Endothelial cell of umbilical vein (primary cell): ENCODE data around the gene SCAMP2. TPM values are rescaled to one million over a fixed set of nuclear protein-coding genes. Genes with fewer than 3 reads are reported as not detected.

ENCODE experiments used
- BruUV-seq: library from RNA; stranded (reverse); fragments of 400-500 nt; replicated peaks from 2 replicates; lab custom pipeline; 2021; lab: Mats Ljungman, UMichigan
- CTCF ChIA-PET: fragments of 300-600, 350-600 bp; sonication (Branson Sonifier 250); formaldehyde crosslinking; loops from one replicate; lab custom pipeline; 2021; ENCODE audit warnings: antibody characterized with exemption, inconsistent platforms; lab: Charles Lee
- POLR2A ChIA-PET: fragments of 300-600, 350-600 bp; sonication (Branson Sonifier 250); formaldehyde crosslinking; loops from one replicate; lab custom pipeline; 2021; ENCODE audit warnings: antibody characterized with exemption, inconsistent platforms; lab: Charles Lee
- DNase-seq: peaks from one replicate; pipeline ENCODE4 v3.0.0-alpha.2; 2011; ENCODE audit warnings: low read depth, low spot score
- FAIRE-seq: peaks from 2 replicates; lab custom pipeline; 2011; peaks lifted over from hg19 to GRCh38; lab: Jason Lieb, UNC
- H2AFZ ChIP-seq: 2 replicates; pipeline ENCODE4 v1.6.0; 2012; ENCODE audit warnings: low read depth, low read length, control low read depth, inconsistent platforms
- H3K27ac ChIP-seq: 2 replicates; pipeline ENCODE4 v1.5.1; 2011; ENCODE audit warnings: low read depth, mild to moderate bottlenecking, control low read depth, low read length, moderate library complexity; ENCODE audit not compliant: insufficient read depth
- H3K27me3 ChIP-seq, 2 experiments: 2 replicates each; pipeline versions ENCODE4 v1.6.0 to v1.6.1; 2011; ENCODE audit warnings: low read length in 2 of 2, mixed read lengths in 1 of 2; ENCODE audit not compliant: control insufficient read depth in 2 of 2, insufficient read depth in 2 of 2
- H3K36me3 ChIP-seq, 2 experiments: 2 replicates in 1 of 2; 3 replicates in 1 of 2; pipeline ENCODE4 v1.5.1; 2011; ENCODE audit warnings: low read length in 2 of 2, mild to moderate bottlenecking in 1 of 2, moderate library complexity in 1 of 2; ENCODE audit not compliant: control insufficient read depth in 2 of 2, insufficient read depth in 2 of 2; ENCODE audit errors: extremely low read depth in 1 of 2
- H3K4me1 ChIP-seq: 3 replicates; pipeline ENCODE4 v1.5.1; 2011; ENCODE audit warnings: mild to moderate bottlenecking, low read length; ENCODE audit not compliant: control insufficient read depth, insufficient read depth; ENCODE audit errors: extremely low read depth
- H3K4me2 ChIP-seq: 2 replicates; pipeline ENCODE4 v1.6.1; 2011; ENCODE audit warnings: low read length, control low read depth, mixed read lengths; ENCODE audit not compliant: insufficient read depth
- H3K4me3 ChIP-seq, 3 experiments: fragments of 200-600 bp in 1 of 3; sonication (generic), shearing (Covaris generic) in 1 of 3; replicated peaks in 1 of 3; 2 replicates each; pipeline ENCODE4 v1.5.1; 2011 to 2016; ENCODE audit warnings: control low read depth in 3 of 3, low read length in 3 of 3, mild to moderate bottlenecking in 2 of 3, inconsistent platforms in 1 of 3, low read depth in 1 of 3, moderate library complexity in 1 of 3; ENCODE audit not compliant: insufficient read depth in 1 of 3
- H3K79me2 ChIP-seq: 2 replicates; pipeline ENCODE4 v1.6.0; 2012; ENCODE audit warnings: low read length, inconsistent platforms; ENCODE audit not compliant: control insufficient read depth, insufficient read depth
- H3K9ac ChIP-seq: replicated peaks from 2 replicates; pipeline ENCODE3; 2011; ENCODE audit warnings: low read length, control low read depth; ENCODE audit not compliant: insufficient read depth; ENCODE audit errors: extremely low read depth
- H3K9me1 ChIP-seq: replicated peaks from 3 replicates; pipeline ENCODE4 v1.6.0; 2011; ENCODE audit warnings: mild to moderate bottlenecking, low read length; ENCODE audit not compliant: control insufficient read depth, insufficient read depth; ENCODE audit errors: extremely low read depth
- H3K9me3 ChIP-seq: replicated peaks from 2 replicates; pipeline ENCODE4 v1.5.1; 2012; ENCODE audit warnings: low read length, inconsistent platforms; ENCODE audit not compliant: control insufficient read depth, insufficient read depth
- H4K20me1 ChIP-seq: replicated peaks from 2 replicates; pipeline ENCODE3; 2011; ENCODE audit warnings: mild to moderate bottlenecking, low read length; ENCODE audit not compliant: control insufficient read depth, insufficient read depth; ENCODE audit errors: extremely low read depth
- EZH2 ChIP-seq: IDR thresholded peaks from 2 replicates; pipeline ENCODE4 v1.6.1; 2012; ENCODE audit warnings: borderline replicate concordance, low read depth, mild to moderate bottlenecking, moderate library complexity, low read length, inconsistent platforms; ENCODE audit not compliant: severe bottlenecking
- FOS ChIP-seq: IDR thresholded peaks from 2 replicates; pipeline ENCODE4 v1.6.1; 2011; ENCODE audit warnings: mild to moderate bottlenecking, low read length, moderate library complexity, borderline replicate concordance; ENCODE audit not compliant: insufficient read depth
- GATA2 ChIP-seq: IDR thresholded peaks from 2 replicates; pipeline ENCODE4 v1.7.0; 2011; ENCODE audit warnings: low read depth, mild to moderate bottlenecking, moderate library complexity, mixed read lengths, low read length; ENCODE audit not compliant: insufficient read length, insufficient read depth
- JUN ChIP-seq: IDR thresholded peaks from 2 replicates; pipeline ENCODE4 v1.6.1; 2011; ENCODE audit warnings: borderline replicate concordance, low read depth; ENCODE audit not compliant: insufficient read length, insufficient read depth
- MYC ChIP-seq: IDR thresholded peaks from one replicate; pipeline ENCODE4 v1.6.1; 2011; ENCODE audit warnings: mild to moderate bottlenecking, low read depth, low read length
- POLR2A ChIP-seq: IDR thresholded peaks from 2 replicates; pipeline ENCODE4 v1.6.1; 2012; ENCODE audit warnings: low read depth, mild to moderate bottlenecking, control low read depth, low read length
- POLR2AphosphoS5 ChIP-seq: IDR thresholded peaks from 2 replicates; pipeline ENCODE4 v1.6.1; 2012; ENCODE audit warnings: low read depth, mild to moderate bottlenecking, control low read depth, low read length, moderate library complexity; ENCODE audit not compliant: insufficient read depth
- dilution Hi-C: fragments of 300-500 bp; cut with MboI; formaldehyde crosslinking; loops from one replicate; pipeline ENCODE4 v1.15.0; 2019; ENCODE audit warnings: low sequenced_read_pairs; ENCODE audit not compliant: extremely low pct_ligation_motif_present
- intact Hi-C: fragments of 100-400 bp; cut with micrococcal nuclease; formaldehyde crosslinking; loops from one replicate; pipeline ENCODE4 v1.10.0; 2022
- polyA plus RNA-seq, 4 experiments: library from polyadenylated mRNA; depleted of rRNA in 3 of 4; stranded (reverse) in 3 of 4; unstranded in 1 of 4; fragments of >200 nt; gene quantifications; 2 replicates each; pipeline versions ENCODE4 v1.2.1 to v1.2.3, GENCODE V29; 2011 to 2012; ENCODE audit warnings: missing spikeins in 1 of 4
- total RNA-seq: library from RNA; stranded (reverse); gene quantifications from 2 replicates; pipeline ENCODE4 v1.2.3, GENCODE V29; 2021
- TF ChIP-seq, protein P1 (sequence below): IDR thresholded peaks from 2 replicates; pipeline ENCODE4 v1.6.1; 2011; ENCODE audit not compliant: insufficient read depth, insufficient read length
- TF ChIP-seq, protein P2 (sequence below), 2 donors: IDR thresholded peaks; 1 replicate in 1 of 2; 2 replicates in 1 of 2; pipeline ENCODE4 v1.5.1; 2011; ENCODE audit warnings: low read length in 2 of 2, mild to moderate bottlenecking in 2 of 2, moderate library complexity in 2 of 2, control low read depth in 1 of 2, inconsistent platforms in 1 of 2, low read depth in 1 of 2; ENCODE audit not compliant: insufficient read depth in 1 of 2; ENCODE audit errors: extremely low read depth in 1 of 2

Gene SCAMP2
- total and polyA plus RNA-seq, 2 donors (not counting 3 experiments of a cell fraction or from before 2014, with no cell fraction given) = 67.3 to 256 TPM

DNA sequence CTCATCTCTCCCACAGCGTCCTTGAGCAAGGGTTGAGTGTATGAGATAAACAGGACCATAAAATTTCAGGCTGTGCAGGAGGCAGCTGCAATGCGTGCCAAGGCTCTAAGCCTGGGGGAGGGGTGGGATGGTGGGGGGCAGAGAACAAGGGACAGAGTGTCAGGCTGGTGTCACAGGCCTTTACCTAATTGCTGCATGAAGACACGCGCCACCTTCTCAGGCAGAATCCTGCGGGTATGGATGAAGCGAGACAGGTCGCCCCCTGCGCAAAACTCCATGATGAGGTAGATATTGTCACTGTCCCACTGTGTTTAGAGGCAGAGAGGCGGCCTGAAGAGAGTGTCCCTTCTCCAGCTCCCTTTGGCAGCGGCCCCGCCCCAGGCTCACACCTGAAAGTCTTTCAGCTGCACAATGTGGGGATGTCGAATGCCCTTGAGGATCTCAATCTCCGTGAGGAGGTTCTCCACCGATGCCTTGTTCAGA lies 31.2 kb downstream of the SCAMP2 start:
- no peak for FAIRE-seq
- H3K27me3 ChIP-seq = no peaks in the 10 kb centered on the region
- H3K4me1 ChIP-seq = peaks cover 11% of the 10 kb centered on the region
- H3K9me3 ChIP-seq = no peaks in the 10 kb centered on the region
- CTCF ChIA-PET = interaction anchor here (1.1 to 5.3 kb wide), 5 partner anchors 29 to 109 kb away, joined by 3 to 37 read pairs (median 6); no protein-coding TSS in a partner anchor
- peaks cover 0 to 10% of the 10 kb centered on the region in 2 experiments for H3K36me3 ChIP-seq
- dilution Hi-C loops (no loop called here), intact Hi-C loops (loop anchor here (2.0 to 5.0 kb wide), 3 partner anchors 65 to 109 kb away; partner anchors contain the start of gene COX5A)
- peak overlapping the region in 1 of 3 experiments; percentile 81 for H3K4me3 ChIP-seq
- BruUV-seq = no TSS peak
- H3K27ac ChIP-seq = no peak overlapping the region
- no peaks in the 10 kb centered on the region for H3K9me1 ChIP-seq
- H3K79me2 ChIP-seq = peaks cover 2% of the 10 kb centered on the region
- H2AFZ ChIP-seq = no peak overlapping the region
- H3K9ac ChIP-seq = no peak overlapping the region
- no peak for DNase-seq
- TF ChIP-seq GATA2 (no peak), POLR2AphosphoS5 (no peak), JUN (no peak), EZH2 (no peak), MYC (no peak), POLR2A (no peak), FOS (no peak)
- TF ChIP-seq, protein P1, sequence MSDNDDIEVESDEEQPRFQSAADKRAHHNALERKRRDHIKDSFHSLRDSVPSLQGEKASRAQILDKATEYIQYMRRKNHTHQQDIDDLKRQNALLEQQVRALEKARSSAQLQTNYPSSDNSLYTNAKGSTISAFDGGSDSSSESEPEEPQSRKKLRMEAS = no peak
- TF ChIP-seq, protein P2, sequence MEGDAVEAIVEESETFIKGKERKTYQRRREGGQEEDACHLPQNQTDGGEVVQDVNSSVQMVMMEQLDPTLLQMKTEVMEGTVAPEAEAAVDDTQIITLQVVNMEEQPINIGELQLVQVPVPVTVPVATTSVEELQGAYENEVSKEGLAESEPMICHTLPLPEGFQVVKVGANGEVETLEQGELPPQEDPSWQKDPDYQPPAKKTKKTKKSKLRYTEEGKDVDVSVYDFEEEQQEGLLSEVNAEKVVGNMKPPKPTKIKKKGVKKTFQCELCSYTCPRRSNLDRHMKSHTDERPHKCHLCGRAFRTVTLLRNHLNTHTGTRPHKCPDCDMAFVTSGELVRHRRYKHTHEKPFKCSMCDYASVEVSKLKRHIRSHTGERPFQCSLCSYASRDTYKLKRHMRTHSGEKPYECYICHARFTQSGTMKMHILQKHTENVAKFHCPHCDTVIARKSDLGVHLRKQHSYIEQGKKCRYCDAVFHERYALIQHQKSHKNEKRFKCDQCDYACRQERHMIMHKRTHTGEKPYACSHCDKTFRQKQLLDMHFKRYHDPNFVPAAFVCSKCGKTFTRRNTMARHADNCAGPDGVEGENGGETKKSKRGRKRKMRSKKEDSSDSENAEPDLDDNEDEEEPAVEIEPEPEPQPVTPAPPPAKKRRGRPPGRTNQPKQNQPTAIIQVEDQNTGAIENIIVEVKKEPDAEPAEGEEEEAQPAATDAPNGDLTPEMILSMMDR (IDR thresholded peaks at IDR 0.05; ENCODE audit: extremely low read depth in 1 of 2, insufficient read depth in 1 of 2, low read depth in 1 of 2, low read length in 2 of 2) = no peak
- no peaks in the 10 kb centered on the region for H4K20me1 ChIP-seq
- peak overlapping the region; percentile 87 for H3K4me2 ChIP-seq
- POLR2A ChIA-PET = no interaction called here
